Peyer's patch (tissue), 4 donors: ENCODE data around the gene ASCL4.

Experiments used
- CTCF ChIP-seq, 6 experiments: fragments of 450-650 bp in 4 of 6; fragments of 200-600 bp in 2 of 6; sonication (generic) in 1 of 6; IDR thresholded peaks; one replicate each; pipeline ENCODE4 v1.5.1; 2017 to 2019; ENCODE audit warnings: antibody characterized with exemption in 6 of 6, mild to moderate bottlenecking in 3 of 6, moderate library complexity in 1 of 6
- POLR2A ChIP-seq, 2 donors: fragments of 450-650 bp; IDR thresholded peaks; one replicate each; pipeline ENCODE4 v1.5.1; 2017; ENCODE audit warnings: antibody characterized with exemption in 2 of 2, mild to moderate bottlenecking in 2 of 2, moderate library complexity in 2 of 2

- TF ChIP-seq CTCF (IDR thresholded peaks at IDR 0.05) (no peak), POLR2A (IDR thresholded peaks at IDR 0.05) (no peak)
Observed at GRCh38 chr12:107759410-107759809, 15.1 kb upstream of the ASCL4 start.
